ENCODE measurements around the gene KCNIP1. TPM values are rescaled to one million over a fixed set of nuclear protein-coding genes. Genes with fewer than 3 reads are reported as not detected.

The KCNIP1 gene
- total and polyA plus RNA-seq, 9 of the 15 experiments (the other 6 are each of a cell fraction or from before 2014, with no cell fraction given), result not detected

DNA sequence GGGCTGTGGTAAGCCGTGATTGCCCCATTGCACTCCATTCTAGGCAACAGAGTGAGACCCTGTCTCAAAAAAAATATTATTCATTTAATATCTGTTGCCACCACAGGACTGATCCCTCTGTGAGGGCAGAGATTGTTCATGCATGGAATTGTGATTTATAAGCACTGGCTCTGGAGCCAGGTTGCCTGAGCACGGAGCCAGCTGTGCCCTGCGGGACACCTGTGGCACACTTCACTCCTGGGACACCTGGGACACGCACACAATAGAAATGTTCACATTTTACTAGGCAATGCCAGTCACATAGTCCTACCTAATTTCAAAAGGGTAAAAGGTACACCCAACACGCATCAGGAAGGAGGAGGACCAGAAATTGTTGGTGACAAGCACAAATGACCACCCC lies 196.7 kb downstream of the KCNIP1 start (continued):
- TF ChIP-seq, protein P1, sequence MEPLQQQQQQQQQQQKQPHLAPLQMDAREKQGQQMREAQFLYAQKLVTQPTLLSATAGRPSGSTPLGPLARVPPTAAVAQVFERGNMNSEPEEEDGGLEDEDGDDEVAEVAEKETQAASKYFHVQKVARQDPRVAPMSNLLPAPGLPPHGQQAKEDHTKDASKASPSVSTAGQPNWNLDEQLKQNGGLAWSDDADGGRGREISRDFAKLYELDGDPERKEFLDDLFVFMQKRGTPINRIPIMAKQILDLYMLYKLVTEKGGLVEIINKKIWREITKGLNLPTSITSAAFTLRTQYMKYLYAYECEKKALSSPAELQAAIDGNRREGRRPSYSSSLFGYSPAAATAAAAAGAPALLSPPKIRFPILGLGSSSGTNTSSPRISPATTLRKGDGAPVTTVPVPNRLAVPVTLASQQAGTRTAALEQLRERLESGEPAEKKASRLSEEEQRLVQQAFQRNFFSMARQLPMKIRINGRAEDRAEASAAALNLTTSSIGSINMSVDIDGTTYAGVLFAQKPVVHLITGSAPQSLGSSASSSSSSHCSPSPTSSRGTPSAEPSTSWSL (CRISPR knock-in tag; IDR thresholded peaks at IDR 0.05; ENCODE audit: borderline replicate concordance), result no peak
- no peak for TF ChIP-seq NFE2 (IDR thresholded peaks at IDR 0.05; ENCODE audit: low read depth)
- no peak for TF ChIP-seq SRSF7 (optimal IDR thresholded peaks at IDR 0.05; ENCODE audit: low read depth, low read length)
- TF ChIP-seq, protein P2, sequence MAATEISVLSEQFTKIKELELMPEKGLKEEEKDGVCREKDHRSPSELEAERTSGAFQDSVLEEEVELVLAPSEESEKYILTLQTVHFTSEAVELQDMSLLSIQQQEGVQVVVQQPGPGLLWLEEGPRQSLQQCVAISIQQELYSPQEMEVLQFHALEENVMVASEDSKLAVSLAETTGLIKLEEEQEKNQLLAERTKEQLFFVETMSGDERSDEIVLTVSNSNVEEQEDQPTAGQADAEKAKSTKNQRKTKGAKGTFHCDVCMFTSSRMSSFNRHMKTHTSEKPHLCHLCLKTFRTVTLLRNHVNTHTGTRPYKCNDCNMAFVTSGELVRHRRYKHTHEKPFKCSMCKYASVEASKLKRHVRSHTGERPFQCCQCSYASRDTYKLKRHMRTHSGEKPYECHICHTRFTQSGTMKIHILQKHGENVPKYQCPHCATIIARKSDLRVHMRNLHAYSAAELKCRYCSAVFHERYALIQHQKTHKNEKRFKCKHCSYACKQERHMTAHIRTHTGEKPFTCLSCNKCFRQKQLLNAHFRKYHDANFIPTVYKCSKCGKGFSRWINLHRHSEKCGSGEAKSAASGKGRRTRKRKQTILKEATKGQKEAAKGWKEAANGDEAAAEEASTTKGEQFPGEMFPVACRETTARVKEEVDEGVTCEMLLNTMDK (IDR thresholded peaks at IDR 0.05; ENCODE audit: borderline replicate concordance, insufficient read depth, low read depth, low read length, poor library complexity, severe bottlenecking), result no peak
- no peak for TF ChIP-seq HNRNPUL1 (IDR thresholded peaks at IDR 0.05; ENCODE audit: low read length)
- TF ChIP-seq LARP7 (IDR thresholded peaks at IDR 0.05), result no peak
- TF ChIP-seq, protein P3, sequence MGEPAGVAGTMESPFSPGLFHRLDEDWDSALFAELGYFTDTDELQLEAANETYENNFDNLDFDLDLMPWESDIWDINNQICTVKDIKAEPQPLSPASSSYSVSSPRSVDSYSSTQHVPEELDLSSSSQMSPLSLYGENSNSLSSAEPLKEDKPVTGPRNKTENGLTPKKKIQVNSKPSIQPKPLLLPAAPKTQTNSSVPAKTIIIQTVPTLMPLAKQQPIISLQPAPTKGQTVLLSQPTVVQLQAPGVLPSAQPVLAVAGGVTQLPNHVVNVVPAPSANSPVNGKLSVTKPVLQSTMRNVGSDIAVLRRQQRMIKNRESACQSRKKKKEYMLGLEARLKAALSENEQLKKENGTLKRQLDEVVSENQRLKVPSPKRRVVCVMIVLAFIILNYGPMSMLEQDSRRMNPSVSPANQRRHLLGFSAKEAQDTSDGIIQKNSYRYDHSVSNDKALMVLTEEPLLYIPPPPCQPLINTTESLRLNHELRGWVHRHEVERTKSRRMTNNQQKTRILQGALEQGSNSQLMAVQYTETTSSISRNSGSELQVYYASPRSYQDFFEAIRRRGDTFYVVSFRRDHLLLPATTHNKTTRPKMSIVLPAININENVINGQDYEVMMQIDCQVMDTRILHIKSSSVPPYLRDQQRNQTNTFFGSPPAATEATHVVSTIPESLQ (CRISPR knock-in tag; IDR thresholded peaks at IDR 0.05), result no peak
- TF ChIP-seq, protein P4, sequence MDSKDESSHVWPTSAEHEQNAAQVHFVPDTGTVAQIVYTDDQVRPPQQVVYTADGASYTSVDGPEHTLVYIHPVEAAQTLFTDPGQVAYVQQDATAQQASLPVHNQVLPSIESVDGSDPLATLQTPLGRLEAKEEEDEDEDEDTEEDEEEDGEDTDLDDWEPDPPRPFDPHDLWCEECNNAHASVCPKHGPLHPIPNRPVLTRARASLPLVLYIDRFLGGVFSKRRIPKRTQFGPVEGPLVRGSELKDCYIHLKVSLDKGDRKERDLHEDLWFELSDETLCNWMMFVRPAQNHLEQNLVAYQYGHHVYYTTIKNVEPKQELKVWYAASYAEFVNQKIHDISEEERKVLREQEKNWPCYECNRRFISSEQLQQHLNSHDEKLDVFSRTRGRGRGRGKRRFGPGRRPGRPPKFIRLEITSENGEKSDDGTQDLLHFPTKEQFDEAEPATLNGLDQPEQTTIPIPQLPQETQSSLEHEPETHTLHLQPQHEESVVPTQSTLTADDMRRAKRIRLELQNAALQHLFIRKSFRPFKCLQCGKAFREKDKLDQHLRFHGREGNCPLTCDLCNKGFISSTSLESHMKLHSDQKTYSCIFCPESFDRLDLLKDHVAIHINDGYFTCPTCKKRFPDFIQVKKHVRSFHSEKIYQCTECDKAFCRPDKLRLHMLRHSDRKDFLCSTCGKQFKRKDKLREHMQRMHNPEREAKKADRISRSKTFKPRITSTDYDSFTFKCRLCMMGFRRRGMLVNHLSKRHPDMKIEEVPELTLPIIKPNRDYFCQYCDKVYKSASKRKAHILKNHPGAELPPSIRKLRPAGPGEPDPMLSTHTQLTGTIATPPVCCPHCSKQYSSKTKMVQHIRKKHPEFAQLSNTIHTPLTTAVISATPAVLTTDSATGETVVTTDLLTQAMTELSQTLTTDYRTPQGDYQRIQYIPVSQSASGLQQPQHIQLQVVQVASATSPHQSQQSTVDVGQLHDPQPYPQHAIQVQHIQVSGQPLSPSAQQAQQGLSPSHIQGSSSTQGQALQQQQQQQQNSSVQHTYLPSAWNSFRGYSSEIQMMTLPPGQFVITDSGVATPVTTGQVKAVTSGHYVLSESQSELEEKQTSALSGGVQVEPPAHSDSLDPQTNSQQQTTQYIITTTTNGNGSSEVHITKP (IDR thresholded peaks at IDR 0.05; ENCODE audit: partially characterized antibody), result no peak
